DMS 273 treated with DMSO at 0.1 percent for 48 hours (cell line): ENCODE measurements around the gene DPP6.
"Not testable (repeated sequence)": the region's sequence is repeated elsewhere in the genome, so short reads cannot be mapped to it uniquely, and the experiment has no call there.

Experiments
- DNase-seq: peaks from one replicate; lab custom pipeline; 2025; lab: John Stamatoyannopoulos, UW

The DPP6 gene

DNA sequence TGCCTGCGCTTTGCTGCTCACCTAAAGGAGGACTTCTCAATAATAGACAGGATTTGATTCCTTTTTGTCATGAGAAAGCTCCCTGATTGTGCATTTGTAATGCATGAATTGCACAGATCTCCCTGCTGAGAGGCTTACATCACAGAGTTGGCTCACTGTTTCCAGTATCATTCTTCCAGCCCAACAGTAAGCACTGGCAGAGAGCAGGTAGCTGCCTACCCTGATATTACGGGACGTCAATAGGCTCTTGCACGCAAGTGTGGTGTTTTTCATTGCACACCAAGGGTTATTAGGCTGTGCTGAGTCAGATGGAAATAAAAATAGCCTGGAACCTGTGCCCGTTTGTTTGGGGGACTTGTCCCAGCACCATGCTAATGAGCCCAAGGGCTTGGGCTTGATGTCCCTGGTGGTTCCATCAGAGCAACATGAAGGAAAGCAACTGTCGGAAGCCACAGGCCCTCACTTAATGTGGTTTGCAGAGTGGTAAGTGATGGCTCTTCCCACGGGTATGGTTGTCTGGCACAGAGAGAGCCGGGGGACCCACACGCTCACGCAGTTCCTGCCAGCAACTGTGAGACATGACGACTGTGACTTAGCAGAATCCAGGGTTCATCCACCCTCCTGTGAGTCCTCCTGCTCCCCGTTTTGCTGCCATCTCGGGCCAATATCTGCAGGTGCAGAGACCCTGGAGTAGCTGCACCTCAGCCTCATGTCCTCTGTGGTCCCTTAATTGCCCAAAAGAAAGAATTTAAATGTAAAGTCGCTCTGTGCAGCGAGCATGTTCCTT lies 20.4 kb downstream of the DPP6 start:
- not testable (repeated sequence) for DNase-seq

DNA sequence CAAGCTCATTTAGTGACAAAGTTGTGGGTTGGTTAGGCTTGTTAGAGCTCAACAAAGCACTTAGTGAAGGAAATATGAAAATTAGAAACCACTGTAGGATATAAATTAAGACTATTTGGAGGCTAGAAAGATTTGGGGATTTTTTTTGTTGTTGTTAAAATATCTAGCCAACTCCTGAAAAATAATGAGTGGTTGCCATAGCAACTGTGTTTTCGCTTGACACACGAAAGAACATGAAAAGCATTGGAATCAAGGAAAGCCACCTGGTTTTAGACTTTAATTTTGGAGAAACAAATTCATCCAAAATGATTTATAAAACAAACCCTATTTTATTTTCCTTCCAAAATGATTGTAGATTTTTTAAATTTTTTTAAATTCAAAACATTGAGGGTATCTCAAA lies 26.3 kb downstream of the DPP6 start:
- not testable (repeated sequence) for DNase-seq

- DNase-seq = not testable (repeated sequence)
These were observed 28.1 kb downstream of the DPP6 start for GRCh38 chr7:154080249-154080648.

DNA sequence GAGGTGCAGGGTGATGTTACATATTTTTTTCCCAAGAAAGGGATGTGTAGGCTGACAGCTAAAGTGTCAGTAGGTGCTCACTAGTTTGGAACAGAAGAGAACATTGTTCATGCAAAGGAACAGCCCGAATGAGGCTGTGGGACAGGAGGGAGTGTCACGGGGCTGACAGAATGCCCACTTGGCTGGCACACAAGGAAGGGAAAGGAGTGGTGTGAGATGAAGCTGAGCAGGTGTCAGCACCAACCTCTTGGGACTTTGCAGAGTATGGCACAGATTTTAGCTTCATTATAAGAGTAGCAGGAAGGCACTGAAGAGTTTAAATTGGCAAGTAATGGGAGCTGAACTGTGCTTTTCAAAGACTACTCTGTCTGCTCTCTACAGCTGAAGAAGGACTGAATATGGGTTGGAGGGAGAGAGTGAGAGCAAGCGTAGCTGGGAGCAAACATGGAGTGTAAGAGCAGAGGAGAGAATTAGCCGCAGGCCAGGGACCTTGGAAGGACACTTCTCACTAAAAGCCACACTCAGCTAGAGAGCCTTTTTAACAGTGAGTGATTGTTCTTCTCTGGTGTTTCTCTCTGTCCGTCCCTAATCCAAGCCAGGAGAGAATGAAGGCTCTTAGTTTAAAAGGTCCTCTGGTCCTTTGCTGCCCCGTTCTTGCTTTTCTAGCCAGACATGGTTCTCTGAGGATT lies 35.0 kb downstream of the DPP6 start:
- not testable (repeated sequence) for DNase-seq

DNA sequence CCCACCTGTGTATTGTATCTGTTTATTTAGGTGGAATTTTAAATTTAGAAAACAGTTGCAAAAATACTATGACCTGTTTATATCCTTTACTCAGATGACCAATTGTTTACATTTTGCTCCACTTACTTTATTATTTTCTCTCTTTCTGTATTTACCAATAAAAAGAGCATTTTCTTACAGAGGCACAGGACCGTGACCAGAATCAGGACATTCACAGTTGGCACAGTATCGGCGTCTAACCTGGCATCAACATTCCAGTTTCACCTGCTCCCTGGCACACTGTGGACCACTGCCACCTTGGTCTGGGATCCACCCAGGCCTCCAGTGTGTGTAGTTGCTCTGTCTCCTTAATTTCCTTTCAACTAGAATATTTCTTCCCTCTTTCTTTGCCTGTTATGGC lies 39.9 kb downstream of the DPP6 start:
- DNase-seq = not testable (repeated sequence)

DNA sequence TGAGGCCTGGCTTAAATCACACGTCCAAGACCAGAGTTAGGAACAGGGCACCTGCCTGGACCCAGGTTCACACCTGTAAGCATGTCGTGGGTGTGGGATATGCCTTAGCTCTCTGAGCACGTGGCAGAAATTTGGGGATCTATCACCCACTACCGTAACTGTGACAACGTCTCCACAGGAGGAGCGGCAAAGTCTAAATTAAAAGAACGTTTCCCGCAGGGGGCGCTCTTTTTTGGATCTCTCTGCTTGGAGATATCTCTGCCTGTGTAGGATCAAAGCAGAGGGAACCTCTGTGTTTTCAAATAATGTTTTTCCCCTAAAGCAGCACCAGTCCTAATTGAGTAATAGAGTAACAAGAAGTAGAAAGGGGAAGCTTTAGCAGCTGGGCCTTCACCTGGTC lies 43.0 kb downstream of the DPP6 start:
- DNase-seq = not testable (repeated sequence)

GRCh38 chr7:154105063-154105462 lies 52.9 kb downstream of the DPP6 start:
- DNase-seq = not testable (repeated sequence)

DNA sequence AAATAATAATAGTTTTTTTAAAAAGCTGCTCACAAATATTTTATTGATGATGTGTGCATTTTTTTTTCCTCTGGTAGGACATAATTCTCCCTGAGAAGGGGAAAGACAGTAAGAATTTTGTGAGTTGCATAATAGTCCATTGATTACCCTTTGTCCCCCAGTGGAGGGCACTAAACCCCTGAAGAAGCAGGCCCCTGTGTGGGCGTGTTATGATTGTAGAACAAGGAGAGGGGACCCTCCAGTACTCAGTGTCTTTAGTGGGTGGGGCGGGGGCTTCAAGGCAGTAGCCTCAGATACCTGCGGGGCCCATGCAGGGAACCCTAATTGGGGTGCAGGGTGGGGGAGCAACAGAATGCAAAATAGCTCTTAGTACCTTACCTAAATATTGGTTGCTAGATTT lies 57.4 kb downstream of the DPP6 start:
- DNase-seq = not testable (repeated sequence)

GRCh38 chr7:154113732-154114351 lies 61.6 kb downstream of the DPP6 start:
- not testable (repeated sequence) for DNase-seq

DNA sequence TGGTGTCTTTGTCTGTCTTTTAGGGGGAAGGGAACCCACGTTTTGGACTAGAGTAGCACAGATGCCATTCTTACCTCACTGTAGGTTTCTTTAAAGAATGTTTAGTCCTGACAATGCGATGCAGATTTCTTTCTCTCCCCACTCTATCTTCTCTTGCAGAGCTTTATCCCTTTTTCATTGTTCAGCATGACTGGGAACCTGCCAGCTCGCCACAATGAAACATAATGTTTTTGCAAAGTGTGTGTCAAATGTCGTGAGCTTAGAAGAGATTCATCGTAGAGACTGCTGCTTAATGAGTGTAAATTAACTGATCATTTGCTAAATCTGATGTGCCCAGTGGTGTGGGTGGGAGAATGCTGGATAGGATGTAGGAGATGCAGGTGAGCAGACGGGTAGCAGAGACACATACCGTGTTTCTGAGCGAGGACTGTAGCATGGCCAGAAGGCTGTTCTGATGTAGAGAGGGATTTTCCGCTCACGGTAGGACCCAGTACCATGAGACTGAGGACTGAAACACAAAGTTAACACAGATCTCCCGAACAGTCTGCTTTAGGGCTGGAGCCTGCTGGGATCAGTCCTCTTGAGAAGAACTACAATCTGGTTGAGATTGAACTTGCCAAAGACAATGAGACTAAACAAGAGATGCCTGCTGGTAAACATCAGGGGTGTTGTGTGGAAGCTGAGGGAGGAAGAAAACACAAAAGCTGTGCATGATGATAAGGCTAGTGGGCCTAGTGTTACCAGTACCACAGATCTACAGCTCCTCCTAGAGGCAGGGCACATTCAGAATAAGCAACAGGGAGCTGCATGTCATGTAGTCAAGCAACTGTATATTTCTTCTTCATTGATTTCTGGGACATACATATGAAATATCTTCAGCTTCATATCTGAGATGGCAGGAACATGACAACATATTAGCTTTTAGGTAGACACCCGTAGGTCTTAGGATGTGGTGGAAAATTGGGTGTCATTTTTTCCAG lies 65.5 kb downstream of the DPP6 start:
- not testable (repeated sequence) for DNase-seq

DNA sequence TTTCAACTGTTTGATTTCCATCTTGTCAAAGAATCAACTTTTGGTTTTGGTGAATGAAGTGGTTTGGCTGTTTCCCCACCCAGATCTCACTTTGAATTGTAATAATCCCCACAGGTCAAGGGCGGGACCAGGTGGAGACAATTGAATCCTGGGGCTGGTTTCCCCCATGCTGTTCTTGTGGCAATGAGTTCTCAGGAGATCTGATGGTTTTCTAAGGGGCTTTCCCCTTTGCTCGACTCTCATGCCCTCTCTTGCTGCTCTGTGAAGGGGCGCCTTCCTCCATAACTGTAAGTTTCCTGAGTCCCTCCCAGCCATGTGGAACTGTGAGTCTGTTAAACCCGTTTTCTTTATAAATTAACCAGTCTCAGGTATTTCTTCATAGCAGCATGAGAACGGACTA lies 68.6 kb downstream of the DPP6 start:
- DNase-seq = not testable (repeated sequence)

- DNase-seq = not testable (repeated sequence)
These were observed 70.5 kb downstream of the DPP6 start for GRCh38 chr7:154122720-154123119.

DNA sequence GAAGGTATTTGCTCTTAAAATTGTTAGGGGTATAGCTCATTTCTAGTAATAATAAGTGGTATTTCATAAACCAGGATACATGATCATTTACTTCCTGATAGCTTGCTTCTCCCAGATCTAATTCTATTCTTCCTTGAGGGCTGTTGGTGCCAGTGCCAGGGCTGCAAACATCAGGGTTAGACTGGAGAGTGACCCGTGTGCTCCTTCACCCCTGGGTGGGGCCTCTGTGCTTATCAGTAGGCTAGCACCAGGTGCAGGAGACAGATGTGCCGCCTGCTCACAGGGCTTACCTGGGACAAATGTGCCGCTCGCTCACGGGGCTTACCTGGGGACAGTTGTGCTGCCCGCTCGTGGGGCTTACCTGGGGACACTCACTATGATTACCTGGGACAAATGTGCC lies 71.2 kb downstream of the DPP6 start:
- DNase-seq = not testable (repeated sequence)

DNA sequence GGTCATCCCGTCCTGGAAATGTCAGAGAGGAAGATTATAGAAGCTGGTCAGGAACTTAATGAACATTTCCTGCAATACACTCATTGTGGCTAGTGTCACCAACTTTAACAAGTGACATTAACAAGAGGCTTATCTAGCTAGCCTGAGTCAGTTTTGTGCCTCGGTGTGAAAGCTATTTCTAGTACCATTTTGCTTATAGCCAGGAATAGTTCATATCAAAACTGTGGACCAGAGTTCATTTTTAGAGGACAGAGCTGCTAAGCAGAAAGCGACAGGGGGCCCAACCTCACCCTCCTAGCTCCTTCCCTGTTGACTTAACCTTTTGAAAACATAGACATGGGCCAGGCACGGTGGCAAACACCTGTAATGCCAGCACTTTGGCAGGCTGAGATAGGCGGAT lies 76.9 kb downstream of the DPP6 start:
- DNase-seq = not testable (repeated sequence)

DNA sequence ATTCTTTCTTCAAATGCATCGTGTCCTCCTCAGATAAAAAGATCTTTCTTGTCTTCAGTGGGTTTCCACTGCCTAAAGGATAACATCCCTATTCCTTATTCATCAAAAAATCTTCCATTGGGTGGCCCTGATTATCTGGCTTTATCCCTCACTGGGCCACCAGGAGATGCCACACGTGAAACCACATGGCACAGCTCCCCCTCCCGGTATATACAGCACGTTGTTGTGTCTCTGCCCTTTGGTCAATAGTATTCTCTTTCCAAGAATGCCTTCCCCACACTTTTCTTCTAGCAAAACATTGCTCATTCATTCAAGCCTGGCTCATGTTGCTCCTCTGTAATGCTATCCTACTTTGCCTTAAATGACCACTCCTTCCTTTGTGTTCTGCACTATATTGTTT lies 80.4 kb downstream of the DPP6 start:
- DNase-seq = not testable (repeated sequence)

DNA sequence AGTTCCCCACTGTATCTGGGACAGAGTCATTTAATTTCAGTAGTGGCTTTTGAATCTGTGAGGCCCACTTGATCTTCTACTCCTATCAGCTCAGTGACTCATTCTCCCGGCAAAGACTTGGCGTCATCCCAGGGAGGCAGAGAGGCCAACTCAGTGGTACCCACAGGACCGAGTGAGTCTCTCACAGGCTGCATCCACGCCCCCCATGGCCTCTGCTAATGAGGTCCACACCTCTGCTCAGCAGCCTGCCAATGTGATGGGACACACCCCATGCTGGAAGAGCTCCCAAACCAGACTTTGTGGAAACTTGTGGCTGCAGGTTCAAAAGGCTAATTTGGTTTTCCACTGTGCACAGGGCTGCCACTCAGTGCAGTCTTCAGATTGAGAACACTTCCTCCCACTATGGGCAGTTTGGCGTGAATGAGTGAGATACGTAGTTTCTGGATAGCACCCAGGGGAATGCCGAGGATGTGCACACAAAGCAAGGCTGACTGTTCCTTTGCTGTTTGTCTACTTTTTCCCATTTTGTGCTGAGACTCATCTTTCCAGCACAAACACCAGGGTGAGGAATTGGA lies 81.6 kb downstream of the DPP6 start:
- not testable (repeated sequence) for DNase-seq

DNA sequence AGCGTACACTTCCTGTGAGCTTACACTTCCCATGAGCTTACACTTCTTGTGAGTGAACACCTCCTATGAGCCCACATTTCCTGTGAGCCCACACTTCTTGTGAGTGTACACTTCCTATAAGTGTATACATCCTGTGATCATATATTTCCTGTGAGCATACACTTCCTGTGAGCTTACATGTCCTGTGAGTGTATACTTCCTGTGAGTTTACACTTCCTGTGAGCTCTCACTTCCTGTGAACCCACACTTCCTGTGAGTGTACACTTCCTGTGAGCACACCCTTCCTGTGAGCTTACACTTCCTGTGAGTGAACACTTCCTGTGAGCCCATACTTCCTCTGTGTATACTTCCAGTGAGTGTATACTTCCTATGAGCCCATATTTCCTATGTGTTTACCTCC lies 82.5 kb downstream of the DPP6 start:
- DNase-seq = not testable (repeated sequence)

GRCh38 chr7:154135646-154136045 lies 83.4 kb downstream of the DPP6 start:
- not testable (repeated sequence) for DNase-seq

GRCh38 chr7:154145922-154146706 lies 93.9 kb downstream of the DPP6 start:
- not testable (repeated sequence) for DNase-seq

DNA sequence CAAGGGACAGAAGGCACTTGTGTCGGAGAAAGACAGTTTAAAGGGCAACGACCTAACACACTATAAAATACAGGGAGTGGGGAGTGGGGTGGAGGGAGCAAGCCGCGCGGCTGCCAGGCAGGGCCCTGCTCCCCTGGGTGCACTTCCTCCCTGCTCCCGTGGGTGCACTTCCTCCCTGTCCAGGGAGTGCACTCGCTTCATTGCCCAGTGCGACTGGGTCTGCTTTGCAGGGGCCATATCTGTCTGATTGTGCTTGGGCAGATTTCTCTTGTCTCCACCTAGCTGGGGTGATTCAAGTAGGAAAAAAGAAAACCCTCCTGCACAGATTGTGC lies 94.5 kb downstream of the DPP6 start:
- not testable (repeated sequence) for DNase-seq
